Measurements from ENCODE around the gene LPCAT3.

LPCAT3 gene

DNA sequence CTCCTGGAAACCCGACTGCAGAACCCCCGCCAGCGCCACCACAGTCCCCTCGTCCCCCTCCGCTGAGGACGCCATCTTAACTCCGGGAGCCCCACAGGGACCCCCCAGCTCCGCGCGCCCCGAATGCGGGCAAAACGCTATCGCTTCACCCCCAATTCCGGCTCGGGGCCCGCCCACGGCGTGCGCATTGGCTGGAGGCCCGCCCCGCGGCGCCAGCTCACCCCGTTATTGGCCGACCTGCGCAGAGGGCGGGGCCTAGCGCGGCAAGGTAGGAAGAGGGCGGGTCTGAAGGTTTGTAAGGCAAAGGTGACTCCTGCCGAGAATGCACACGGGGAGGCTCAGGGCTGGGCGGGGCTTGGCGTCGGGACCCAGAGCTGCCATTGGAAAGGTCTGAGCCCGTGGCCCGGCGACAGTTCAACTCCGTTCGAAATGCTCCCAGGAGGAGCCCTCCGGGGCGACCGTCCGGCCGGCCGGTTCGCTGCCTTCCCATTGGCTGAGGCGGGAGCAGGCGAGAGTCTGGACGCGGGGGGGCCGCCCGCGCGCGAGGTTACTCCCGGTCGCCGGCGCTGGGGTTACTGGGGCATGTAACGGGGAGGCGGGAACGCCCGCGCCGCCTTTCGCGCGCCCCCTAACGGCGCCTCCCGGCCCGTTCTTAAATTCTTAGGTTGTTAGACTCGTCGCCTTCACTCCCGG lies at the start of gene LPCAT3 (continued):
- TF ChIP-seq, protein P1, sequence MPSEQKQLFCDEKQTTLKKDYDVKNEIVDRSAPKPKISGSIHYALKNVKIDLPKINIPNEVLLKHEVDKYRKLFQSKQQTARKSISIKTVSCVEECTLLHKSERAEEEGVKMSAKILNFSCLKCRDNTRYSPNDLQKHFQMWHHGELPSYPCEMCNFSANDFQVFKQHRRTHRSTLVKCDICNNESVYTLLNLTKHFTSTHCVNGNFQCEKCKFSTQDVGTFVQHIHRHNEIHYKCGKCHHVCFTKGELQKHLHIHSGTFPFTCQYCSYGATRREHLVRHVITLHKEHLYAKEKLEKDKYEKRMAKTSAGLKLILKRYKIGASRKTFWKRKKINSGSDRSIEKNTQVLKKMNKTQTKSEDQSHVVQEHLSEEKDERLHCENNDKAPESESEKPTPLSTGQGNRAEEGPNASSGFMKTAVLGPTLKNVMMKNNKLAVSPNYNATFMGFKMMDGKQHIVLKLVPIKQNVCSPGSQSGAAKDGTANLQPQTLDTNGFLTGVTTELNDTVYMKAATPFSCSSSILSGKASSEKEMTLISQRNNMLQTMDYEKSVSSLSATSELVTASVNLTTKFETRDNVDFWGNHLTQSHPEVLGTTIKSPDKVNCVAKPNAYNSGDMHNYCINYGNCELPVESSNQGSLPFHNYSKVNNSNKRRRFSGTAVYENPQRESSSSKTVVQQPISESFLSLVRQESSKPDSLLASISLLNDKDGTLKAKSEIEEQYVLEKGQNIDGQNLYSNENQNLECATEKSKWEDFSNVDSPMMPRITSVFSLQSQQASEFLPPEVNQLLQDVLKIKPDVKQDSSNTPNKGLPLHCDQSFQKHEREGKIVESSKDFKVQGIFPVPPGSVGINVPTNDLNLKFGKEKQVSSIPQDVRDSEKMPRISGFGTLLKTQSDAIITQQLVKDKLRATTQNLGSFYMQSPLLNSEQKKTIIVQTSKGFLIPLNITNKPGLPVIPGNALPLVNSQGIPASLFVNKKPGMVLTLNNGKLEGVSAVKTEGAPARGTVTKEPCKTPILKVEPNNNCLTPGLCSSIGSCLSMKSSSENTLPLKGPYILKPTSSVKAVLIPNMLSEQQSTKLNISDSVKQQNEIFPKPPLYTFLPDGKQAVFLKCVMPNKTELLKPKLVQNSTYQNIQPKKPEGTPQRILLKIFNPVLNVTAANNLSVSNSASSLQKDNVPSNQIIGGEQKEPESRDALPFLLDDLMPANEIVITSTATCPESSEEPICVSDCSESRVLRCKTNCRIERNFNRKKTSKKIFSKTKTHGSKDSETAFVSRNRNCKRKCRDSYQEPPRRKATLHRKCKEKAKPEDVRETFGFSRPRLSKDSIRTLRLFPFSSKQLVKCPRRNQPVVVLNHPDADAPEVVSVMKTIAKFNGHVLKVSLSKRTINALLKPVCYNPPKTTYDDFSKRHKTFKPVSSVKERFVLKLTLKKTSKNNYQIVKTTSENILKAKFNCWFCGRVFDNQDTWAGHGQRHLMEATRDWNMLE (tag by site-specific recombination; conservative IDR thresholded peaks at IDR 0.05; ENCODE audit: low read depth) = no peak
- TF ChIP-seq ZNF404 (tag by site-specific recombination; IDR thresholded peaks at IDR 0.05) (no peak), BCL11B (tag by site-specific recombination; IDR thresholded peaks at IDR 0.05; ENCODE audit: low read depth) (peak; percentile 88), ZBTB8A (tag by site-specific recombination; IDR thresholded peaks at IDR 0.05) (peak; percentile 99), ZBTB1 (tag by site-specific recombination; IDR thresholded peaks at IDR 0.05) (no peak), ZNF138 (tag by site-specific recombination; IDR thresholded peaks at IDR 0.05; ENCODE audit: borderline replicate concordance) (no peak), ZNF792 (tag by site-specific recombination; IDR thresholded peaks at IDR 0.05) (no peak), ZNF707 (tag by site-specific recombination; IDR thresholded peaks at IDR 0.05) (no peak), ZNF292 (tag by site-specific recombination; IDR thresholded peaks at IDR 0.05; ENCODE audit: borderline replicate concordance, low read depth) (no peak), GLIS1 (tag by site-specific recombination; IDR thresholded peaks at IDR 0.05) (peak; percentile 65), ZNF335 (tag by site-specific recombination; conservative IDR thresholded peaks at IDR 0.05) (peak; percentile 98), ZNF747 (tag by site-specific recombination; IDR thresholded peaks at IDR 0.05) (no peak), ZNF174 (tag by site-specific recombination; IDR thresholded peaks at IDR 0.05) (no peak), ZNF548 (tag by site-specific recombination; IDR thresholded peaks at IDR 0.05) (no peak), ZNF830 (tag by site-specific recombination; IDR thresholded peaks at IDR 0.05; ENCODE audit: low read depth) (no peak), ZNF10 (tag by site-specific recombination; IDR thresholded peaks at IDR 0.05) (peak; percentile 53; the same call in 1 of the 2 replicates), ZFP3 (tag by site-specific recombination; IDR thresholded peaks at IDR 0.05; ENCODE audit: low read depth) (no peak), SCRT1 (tag by site-specific recombination; IDR thresholded peaks at IDR 0.05; ENCODE audit: borderline replicate concordance) (no peak), ZNF610 (tag by site-specific recombination; IDR thresholded peaks at IDR 0.05; ENCODE audit: borderline replicate concordance) (no peak), ZNF169 (tag by site-specific recombination; IDR thresholded peaks at IDR 0.05) (no peak), ZNF558 (tag by site-specific recombination; IDR thresholded peaks at IDR 0.05) (no peak), ZNF423 (tag by site-specific recombination; IDR thresholded peaks at IDR 0.05) (0 out of 2 replicates have a peak, but pooled peaks have one; percentile 26), ZNF37A (tag by site-specific recombination; IDR thresholded peaks at IDR 0.05) (no peak), ZNF433 (tag by site-specific recombination; IDR thresholded peaks at IDR 0.05; ENCODE audit: low read depth) (no peak), RBAK (tag by site-specific recombination; IDR thresholded peaks at IDR 0.05) (no peak), ZNF350 (tag by site-specific recombination; IDR thresholded peaks at IDR 0.05) (no peak), ZNF561 (tag by site-specific recombination; IDR thresholded peaks at IDR 0.05; ENCODE audit: borderline replicate concordance) (no peak; the same call in 1 of the 2 replicates)
- TF ChIP-seq, protein P2, sequence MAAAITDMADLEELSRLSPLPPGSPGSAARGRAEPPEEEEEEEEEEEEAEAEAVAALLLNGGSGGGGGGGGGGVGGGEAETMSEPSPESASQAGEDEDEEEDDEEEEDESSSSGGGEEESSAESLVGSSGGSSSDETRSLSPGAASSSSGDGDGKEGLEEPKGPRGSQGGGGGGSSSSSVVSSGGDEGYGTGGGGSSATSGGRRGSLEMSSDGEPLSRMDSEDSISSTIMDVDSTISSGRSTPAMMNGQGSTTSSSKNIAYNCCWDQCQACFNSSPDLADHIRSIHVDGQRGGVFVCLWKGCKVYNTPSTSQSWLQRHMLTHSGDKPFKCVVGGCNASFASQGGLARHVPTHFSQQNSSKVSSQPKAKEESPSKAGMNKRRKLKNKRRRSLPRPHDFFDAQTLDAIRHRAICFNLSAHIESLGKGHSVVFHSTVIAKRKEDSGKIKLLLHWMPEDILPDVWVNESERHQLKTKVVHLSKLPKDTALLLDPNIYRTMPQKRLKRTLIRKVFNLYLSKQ (tag by site-specific recombination; IDR thresholded peaks at IDR 0.05; ENCODE audit: borderline replicate concordance) = no peak
- TF ChIP-seq, protein P3, sequence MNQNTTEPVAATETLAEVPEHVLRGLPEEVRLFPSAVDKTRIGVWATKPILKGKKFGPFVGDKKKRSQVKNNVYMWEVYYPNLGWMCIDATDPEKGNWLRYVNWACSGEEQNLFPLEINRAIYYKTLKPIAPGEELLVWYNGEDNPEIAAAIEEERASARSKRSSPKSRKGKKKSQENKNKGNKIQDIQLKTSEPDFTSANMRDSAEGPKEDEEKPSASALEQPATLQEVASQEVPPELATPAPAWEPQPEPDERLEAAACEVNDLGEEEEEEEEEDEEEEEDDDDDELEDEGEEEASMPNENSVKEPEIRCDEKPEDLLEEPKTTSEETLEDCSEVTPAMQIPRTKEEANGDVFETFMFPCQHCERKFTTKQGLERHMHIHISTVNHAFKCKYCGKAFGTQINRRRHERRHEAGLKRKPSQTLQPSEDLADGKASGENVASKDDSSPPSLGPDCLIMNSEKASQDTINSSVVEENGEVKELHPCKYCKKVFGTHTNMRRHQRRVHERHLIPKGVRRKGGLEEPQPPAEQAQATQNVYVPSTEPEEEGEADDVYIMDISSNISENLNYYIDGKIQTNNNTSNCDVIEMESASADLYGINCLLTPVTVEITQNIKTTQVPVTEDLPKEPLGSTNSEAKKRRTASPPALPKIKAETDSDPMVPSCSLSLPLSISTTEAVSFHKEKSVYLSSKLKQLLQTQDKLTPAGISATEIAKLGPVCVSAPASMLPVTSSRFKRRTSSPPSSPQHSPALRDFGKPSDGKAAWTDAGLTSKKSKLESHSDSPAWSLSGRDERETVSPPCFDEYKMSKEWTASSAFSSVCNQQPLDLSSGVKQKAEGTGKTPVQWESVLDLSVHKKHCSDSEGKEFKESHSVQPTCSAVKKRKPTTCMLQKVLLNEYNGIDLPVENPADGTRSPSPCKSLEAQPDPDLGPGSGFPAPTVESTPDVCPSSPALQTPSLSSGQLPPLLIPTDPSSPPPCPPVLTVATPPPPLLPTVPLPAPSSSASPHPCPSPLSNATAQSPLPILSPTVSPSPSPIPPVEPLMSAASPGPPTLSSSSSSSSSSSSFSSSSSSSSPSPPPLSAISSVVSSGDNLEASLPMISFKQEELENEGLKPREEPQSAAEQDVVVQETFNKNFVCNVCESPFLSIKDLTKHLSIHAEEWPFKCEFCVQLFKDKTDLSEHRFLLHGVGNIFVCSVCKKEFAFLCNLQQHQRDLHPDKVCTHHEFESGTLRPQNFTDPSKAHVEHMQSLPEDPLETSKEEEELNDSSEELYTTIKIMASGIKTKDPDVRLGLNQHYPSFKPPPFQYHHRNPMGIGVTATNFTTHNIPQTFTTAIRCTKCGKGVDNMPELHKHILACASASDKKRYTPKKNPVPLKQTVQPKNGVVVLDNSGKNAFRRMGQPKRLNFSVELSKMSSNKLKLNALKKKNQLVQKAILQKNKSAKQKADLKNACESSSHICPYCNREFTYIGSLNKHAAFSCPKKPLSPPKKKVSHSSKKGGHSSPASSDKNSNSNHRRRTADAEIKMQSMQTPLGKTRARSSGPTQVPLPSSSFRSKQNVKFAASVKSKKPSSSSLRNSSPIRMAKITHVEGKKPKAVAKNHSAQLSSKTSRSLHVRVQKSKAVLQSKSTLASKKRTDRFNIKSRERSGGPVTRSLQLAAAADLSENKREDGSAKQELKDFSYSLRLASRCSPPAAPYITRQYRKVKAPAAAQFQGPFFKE (tag by site-specific recombination; IDR thresholded peaks at IDR 0.05; ENCODE audit: borderline replicate concordance) = no peak

Measured in HEK293 (cell line).